Uterus (tissue), 4 donors: ENCODE results near the gene NRK. TPM values are rescaled to one million over a fixed set of nuclear protein-coding genes. Genes with fewer than 3 reads are reported as not detected.
A peak's percentile ranks its signal among the peaks of the same experiment; 100 is the strongest.
"Not testable (repeated sequence)": the region's sequence is repeated elsewhere in the genome, so short reads cannot be mapped to it uniquely, and the experiment has no call there.

Source experiments
- DNase-seq, 2 donors: peaks; one replicate each; pipeline ENCODE4 v3.0.0-alpha.2; 2019 to 2020
- H3K27ac ChIP-seq, 2 donors: fragments of 200-600 bp; sonication (generic); 1 replicate in 1 of 2; 2 replicates in 1 of 2; pipeline ENCODE4 v1.5.1; 2016 to 2018
- H3K27me3 ChIP-seq, 2 donors: fragments of 200-600 bp; sonication (generic); one replicate each; pipeline ENCODE4 v1.5.1; 2018 to 2019; ENCODE audit warnings: control low read depth in 1 of 2
- H3K36me3 ChIP-seq, 2 donors: fragments of 200-600 bp; sonication (generic); one replicate each; pipeline ENCODE4 v1.5.1; 2019; ENCODE audit warnings: control low read depth in 1 of 2
- H3K4me1 ChIP-seq, 2 donors: fragments of 200-600 bp; sonication (generic); one replicate each; pipeline ENCODE4 v1.5.1; 2018 to 2019; ENCODE audit warnings: control low read depth in 1 of 2
- H3K4me3 ChIP-seq, 2 donors: fragments of 200-600 bp; sonication (generic); 1 replicate in 1 of 2; 2 replicates in 1 of 2; pipeline ENCODE4 v1.5.1; 2018 to 2019; ENCODE audit warnings: mild to moderate bottlenecking in 1 of 2
- H3K9me3 ChIP-seq, 2 donors: fragments of 200-600 bp; sonication (generic); one replicate each; pipeline ENCODE4 v1.5.1; 2019; ENCODE audit warnings: control low read depth in 1 of 2
- CTCF ChIP-seq, 4 experiments: fragments of 200-600 bp in 2 of 4; fragments of 450-650 bp in 2 of 4; sonication (generic) in 2 of 4; IDR thresholded peaks; one replicate each; pipeline ENCODE4 v1.5.1; 2016 to 2019; ENCODE audit warnings: antibody characterized with exemption in 4 of 4, mild to moderate bottlenecking in 2 of 4, moderate library complexity in 1 of 4
- POLR2A ChIP-seq, 2 donors: fragments of 450-650 bp; IDR thresholded peaks; one replicate each; pipeline ENCODE4 v1.6.1; 2016; ENCODE audit warnings: antibody characterized with exemption in 2 of 2, mild to moderate bottlenecking in 1 of 2, moderate library complexity in 1 of 2
- intact Hi-C: fragments of 100-400 bp; cut with DNase I; formaldehyde crosslinking; loops from one replicate; pipeline ENCODE4 v1.15.1; 2023; ENCODE audit warnings: low total_unique reads
- total RNA-seq, 4 donors: library from RNA; depleted of rRNA in 3 of 4; stranded (reverse); fragments of >200 nt in 3 of 4; gene quantifications; one replicate each; pipeline versions ENCODE4 v1.1.0 to v1.2.4, GENCODE V29; 2014 to 2023
- donor health status: DM: yes; HTN: yes; CAD: no.

The NRK gene
- total RNA-seq, result 10 to 100 TPM in 1 of 4 donors, 1 to 10 TPM in 3; 1.5 to 30.2 (median 2.8) TPM

GRCh38 chrX:105822138-105823091 lies at the start of gene NRK:
NRK (plus strand) TSS chrX:105822539; CDS start chrX:105822846, 307 bp downstream.
- Histone ChIP-seq H3K4me1 (no peaks in the 10 kb centered on the region), H3K9me3 (no peaks in the 10 kb centered on the region), H3K36me3 (no peaks in the 10 kb centered on the region), H3K27me3 (no peaks in the 10 kb centered on the region), H3K27ac (peak within 1 kb of the TSS in 1 of 2 donors; percentile 58), H3K4me3 (peak within 1 kb of the TSS; percentile 26 to 38)
- DNase-seq, result peak; percentile 19 to 30
- TF ChIP-seq POLR2A (IDR thresholded peaks at IDR 0.05) (no peak), CTCF (IDR thresholded peaks at IDR 0.05) (no peak)
- intact Hi-C loops, result no loop called here

- DNase-seq, result no peak
- Histone ChIP-seq H3K4me3 (no peak overlapping the region), H3K27ac (no peak overlapping the region), H3K36me3 (no peaks in the 10 kb centered on the region), H3K9me3 (no peaks in the 10 kb centered on the region), H3K4me1 (no peaks in the 10 kb centered on the region), H3K27me3 (peaks cover 0 to 5% of the 10 kb centered on the region in 2 donors)
- TF ChIP-seq CTCF (IDR thresholded peaks at IDR 0.05), result no peak
- no peak for TF ChIP-seq POLR2A (IDR thresholded peaks at IDR 0.05)
- intact Hi-C loops, result no loop called here
These were observed 48.5 kb upstream of the NRK start for GRCh38 chrX:105773801-105774200.

- DNase-seq, result no peak
- intact Hi-C loops, result no loop called here
- no peaks in the 10 kb centered on the region for H3K9me3 ChIP-seq
- H3K27me3 ChIP-seq, result peaks cover 0 to 5% of the 10 kb centered on the region in 2 donors
- no peak for TF ChIP-seq POLR2A (IDR thresholded peaks at IDR 0.05)
- no peak for TF ChIP-seq CTCF (IDR thresholded peaks at IDR 0.05)
- H3K4me1 ChIP-seq, result no peaks in the 10 kb centered on the region
- H3K27ac ChIP-seq, result no peak overlapping the region
- no peaks in the 10 kb centered on the region for H3K36me3 ChIP-seq
- H3K4me3 ChIP-seq, result no peak overlapping the region
These were observed 46.7 kb upstream of the NRK start for GRCh38 chrX:105775679-105776078.

GRCh38 chrX:105781804-105782203 lies 40.5 kb upstream of the NRK start:
- Histone ChIP-seq H3K27ac (no peak overlapping the region), H3K36me3 (no peaks in the 10 kb centered on the region), H3K27me3 (peaks cover 0 to 2% of the 10 kb centered on the region in 2 donors), H3K4me1 (no peaks in the 10 kb centered on the region), H3K9me3 (no peaks in the 10 kb centered on the region), H3K4me3 (no peak overlapping the region)
- no peak for TF ChIP-seq POLR2A (IDR thresholded peaks at IDR 0.05)
- no peak for TF ChIP-seq CTCF (IDR thresholded peaks at IDR 0.05)
- no peak for DNase-seq
- intact Hi-C loops, result no loop called here

- H3K9me3 ChIP-seq, H3K4me1 ChIP-seq, H3K4me3 ChIP-seq, H3K27ac ChIP-seq, DNase-seq, H3K36me3 ChIP-seq, H3K27me3 ChIP-seq, intact Hi-C loops: not testable (repeated sequence)
These were observed 25.5 kb upstream of the NRK start for GRCh38 chrX:105796877-105797276.
